OCI-LY1 (cell line): ENCODE data around the gene GIN1.

Source experiments
- H2AFZ ChIP-seq: fragments of 200-600 bp; sonication (generic), shearing (Covaris generic); 2 replicates; pipeline ENCODE4 v1.6.0; 2014; ENCODE audit warnings: antibody characterized with exemption, mild to moderate bottlenecking, low read length
- H3F3A ChIP-seq: fragments of 200-600 bp; sonication (generic), shearing (Covaris generic); 2 replicates; pipeline ENCODE4 v1.6.0; 2014; ENCODE audit warnings: mild to moderate bottlenecking, antibody characterized with exemption, low read length, moderate library complexity; ENCODE audit not compliant: insufficient read depth
- H3K27ac ChIP-seq: fragments of 200-600 bp; sonication (generic); 2 replicates; pipeline ENCODE4 v1.5.1; 2014; ENCODE audit warnings: low read length, mixed run types, mild to moderate bottlenecking, low read depth; ENCODE audit not compliant: poor library complexity, severe bottlenecking
- H3K27me3 ChIP-seq: fragments of 200-600 bp; sonication (generic); 2 replicates; pipeline ENCODE4 v1.6.0; 2014; ENCODE audit warnings: antibody characterized with exemption, mild to moderate bottlenecking, low read length, moderate library complexity; ENCODE audit not compliant: insufficient read depth
- H3K36me3 ChIP-seq: fragments of 200-600 bp; sonication (generic); 2 replicates; pipeline ENCODE4 v1.6.1; 2014; ENCODE audit warnings: mild to moderate bottlenecking, antibody characterized with exemption, low read length, moderate library complexity, mixed read lengths; ENCODE audit not compliant: insufficient read depth
- H3K4me1 ChIP-seq: fragments of 200-600 bp; sonication (generic); 2 replicates; pipeline ENCODE4 v1.5.1; 2014; ENCODE audit warnings: mild to moderate bottlenecking, low read length, moderate library complexity; ENCODE audit not compliant: insufficient read depth, severe bottlenecking
- H3K4me2 ChIP-seq: fragments of 200-600 bp; sonication (generic), shearing (Covaris generic); 2 replicates; pipeline ENCODE4 v1.6.1; 2014; ENCODE audit warnings: low read length
- H3K4me3 ChIP-seq: fragments of 200-600 bp; sonication (generic); 2 replicates; pipeline ENCODE4 v1.5.1; 2014; ENCODE audit warnings: low read length, low read depth, mild to moderate bottlenecking, mixed read lengths; ENCODE audit not compliant: poor library complexity, severe bottlenecking
- H3K79me2 ChIP-seq: fragments of 200-600 bp; shearing (Covaris generic); 2 replicates; pipeline ENCODE4 v1.6.1; 2016; ENCODE audit warnings: mixed run types, low read length, mixed read lengths; ENCODE audit not compliant: insufficient read depth
- H3K9ac ChIP-seq: fragments of 200-600 bp; sonication (generic), shearing (Covaris generic); 2 replicates; pipeline ENCODE4 v1.6.1; 2014; ENCODE audit warnings: mild to moderate bottlenecking, low read length, mixed read lengths
- H3K9me2 ChIP-seq: fragments of 200-600 bp; sonication (generic), shearing (Covaris generic); 2 replicates; pipeline ENCODE4 v1.6.1; 2014; ENCODE audit warnings: low read depth, mild to moderate bottlenecking, low read length, mixed read lengths
- H3K9me3 ChIP-seq: fragments of 200-600 bp; shearing (Covaris generic); 2 replicates; pipeline ENCODE4 v1.6.1; 2014; ENCODE audit warnings: low read length, mixed read lengths
- H4K20me1 ChIP-seq: fragments of 200-600 bp; sonication (generic), shearing (Covaris generic); 2 replicates; pipeline ENCODE4 v1.6.0; 2016; ENCODE audit warnings: mild to moderate bottlenecking, low read length; ENCODE audit not compliant: insufficient read depth
- EZH2 ChIP-seq: fragments of 200-600 bp; sonication (generic), shearing (Covaris generic); IDR thresholded peaks from 2 replicates; pipeline ENCODE4 v1.8.0; 2017; ENCODE audit warnings: borderline replicate concordance, mixed run types, mild to moderate bottlenecking, antibody characterized with exemption, low read length, moderate library complexity, mixed read lengths
- TF ChIP-seq, protein P1 (sequence below): fragments of 200-600 bp; sonication (generic), shearing (Covaris generic); IDR thresholded peaks from 2 replicates; pipeline ENCODE4 v1.5.1; 2017; ENCODE audit warnings: mild to moderate bottlenecking, antibody characterized with exemption, low read length, moderate library complexity, mixed read lengths

The GIN1 gene

DNA sequence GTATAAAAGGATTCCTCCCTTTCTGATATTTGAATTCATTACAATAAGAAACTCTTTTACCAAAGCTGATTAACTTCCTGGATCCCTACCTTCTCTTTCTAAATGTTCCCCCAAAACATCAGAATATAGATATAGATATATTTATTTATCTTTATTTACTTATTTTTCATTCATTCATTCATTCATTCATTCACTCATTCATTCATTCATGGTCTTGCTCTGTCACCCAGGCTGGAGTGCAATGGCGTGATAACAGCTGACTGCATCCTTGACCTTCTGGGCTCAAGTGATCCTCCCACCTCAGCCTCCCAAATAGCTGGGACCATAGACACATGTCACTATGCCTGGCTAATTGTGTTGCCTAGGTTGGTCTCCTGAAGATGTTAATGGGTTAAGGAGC lies 30.7 kb downstream of the GIN1 start:
- no peak overlapping the region for H3K4me3 ChIP-seq
- H3K4me1 ChIP-seq: no peaks in the 10 kb centered on the region
- TF ChIP-seq, protein P1, sequence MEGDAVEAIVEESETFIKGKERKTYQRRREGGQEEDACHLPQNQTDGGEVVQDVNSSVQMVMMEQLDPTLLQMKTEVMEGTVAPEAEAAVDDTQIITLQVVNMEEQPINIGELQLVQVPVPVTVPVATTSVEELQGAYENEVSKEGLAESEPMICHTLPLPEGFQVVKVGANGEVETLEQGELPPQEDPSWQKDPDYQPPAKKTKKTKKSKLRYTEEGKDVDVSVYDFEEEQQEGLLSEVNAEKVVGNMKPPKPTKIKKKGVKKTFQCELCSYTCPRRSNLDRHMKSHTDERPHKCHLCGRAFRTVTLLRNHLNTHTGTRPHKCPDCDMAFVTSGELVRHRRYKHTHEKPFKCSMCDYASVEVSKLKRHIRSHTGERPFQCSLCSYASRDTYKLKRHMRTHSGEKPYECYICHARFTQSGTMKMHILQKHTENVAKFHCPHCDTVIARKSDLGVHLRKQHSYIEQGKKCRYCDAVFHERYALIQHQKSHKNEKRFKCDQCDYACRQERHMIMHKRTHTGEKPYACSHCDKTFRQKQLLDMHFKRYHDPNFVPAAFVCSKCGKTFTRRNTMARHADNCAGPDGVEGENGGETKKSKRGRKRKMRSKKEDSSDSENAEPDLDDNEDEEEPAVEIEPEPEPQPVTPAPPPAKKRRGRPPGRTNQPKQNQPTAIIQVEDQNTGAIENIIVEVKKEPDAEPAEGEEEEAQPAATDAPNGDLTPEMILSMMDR: no peak
- TF ChIP-seq EZH2: no peak
- no peaks in the 10 kb centered on the region for H4K20me1 ChIP-seq
- no peaks in the 10 kb centered on the region for H3K79me2 ChIP-seq
- H3F3A ChIP-seq: no peaks in the 10 kb centered on the region
- H3K4me2 ChIP-seq: no peak overlapping the region
- H3K36me3 ChIP-seq: peaks cover 15% of the 10 kb centered on the region
- H3K27me3 ChIP-seq: no peaks in the 10 kb centered on the region
- H3K9ac ChIP-seq: no peak overlapping the region
- no peaks in the 10 kb centered on the region for H3K9me2 ChIP-seq
- no peaks in the 10 kb centered on the region for H3K9me3 ChIP-seq
- H2AFZ ChIP-seq: no peak overlapping the region
- no peak overlapping the region for H3K27ac ChIP-seq

DNA sequence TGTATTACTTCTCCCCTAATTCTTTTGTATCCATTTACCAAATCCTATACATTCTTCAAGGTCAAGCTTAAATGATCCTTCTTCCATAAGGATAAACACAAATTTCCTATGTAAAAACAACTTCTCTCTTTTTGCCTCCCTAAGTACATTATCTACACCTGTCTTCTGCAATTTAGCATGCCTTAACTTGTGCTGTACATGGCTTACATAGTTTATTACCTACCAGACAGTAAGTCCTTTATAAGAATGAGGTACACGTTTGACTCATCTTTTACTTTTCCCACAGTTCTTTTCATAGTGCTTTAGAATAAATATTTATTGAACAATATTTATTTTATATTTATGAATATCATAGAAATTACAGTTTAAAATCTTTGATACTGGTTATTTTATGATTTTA lies 33.4 kb downstream of the GIN1 start:
- no peak overlapping the region for H3K9ac ChIP-seq
- H3K79me2 ChIP-seq: no peaks in the 10 kb centered on the region
- H2AFZ ChIP-seq: no peak overlapping the region
- H3K36me3 ChIP-seq: peaks cover 15% of the 10 kb centered on the region
- H3K27me3 ChIP-seq: no peaks in the 10 kb centered on the region
- H3K4me1 ChIP-seq: no peaks in the 10 kb centered on the region
- H3K9me2 ChIP-seq: no peaks in the 10 kb centered on the region
- H3F3A ChIP-seq: no peaks in the 10 kb centered on the region
- H3K4me3 ChIP-seq: no peak overlapping the region
- H4K20me1 ChIP-seq: no peaks in the 10 kb centered on the region
- no peak overlapping the region for H3K4me2 ChIP-seq
- H3K27ac ChIP-seq: no peak overlapping the region
- TF ChIP-seq, protein P1: no peak
- TF ChIP-seq EZH2: no peak
- peaks cover 6% of the 10 kb centered on the region; the same call in 1 of the 2 replicates for H3K9me3 ChIP-seq

DNA sequence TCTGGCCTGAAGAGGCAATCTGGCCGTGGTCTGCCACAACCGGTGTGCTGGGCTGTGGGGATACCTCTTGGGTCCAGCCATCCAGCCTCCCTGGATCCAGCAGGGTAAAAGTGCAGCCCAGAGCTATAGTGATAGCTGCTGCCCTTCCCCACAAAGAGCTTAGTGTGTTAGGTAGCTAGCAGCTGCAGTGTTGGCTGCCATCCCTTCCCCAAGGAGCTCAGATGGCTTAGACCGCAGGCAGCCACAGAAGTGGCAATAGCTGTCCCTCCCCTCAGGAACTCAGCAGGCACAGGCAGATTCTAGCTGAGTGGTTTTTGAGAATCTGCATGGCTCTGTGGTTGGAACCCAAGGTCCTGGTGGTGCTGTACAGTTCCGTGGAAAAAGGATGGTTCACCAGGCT lies 40.1 kb downstream of the GIN1 start:
- no peaks in the 10 kb centered on the region for H3K9me2 ChIP-seq
- no peak overlapping the region for H3K4me2 ChIP-seq
- H4K20me1 ChIP-seq: no peaks in the 10 kb centered on the region
- H3K9ac ChIP-seq: no peak overlapping the region
- H3F3A ChIP-seq: no peaks in the 10 kb centered on the region
- TF ChIP-seq, protein P1: no peak
- no peak for TF ChIP-seq EZH2
- H3K9me3 ChIP-seq: peaks cover 15% of the 10 kb centered on the region; the same call in 1 of the 2 replicates
- no peak overlapping the region for H3K27ac ChIP-seq
- H3K36me3 ChIP-seq: no peaks in the 10 kb centered on the region
- H3K79me2 ChIP-seq: no peaks in the 10 kb centered on the region
- H3K4me3 ChIP-seq: no peak overlapping the region
- no peaks in the 10 kb centered on the region for H3K4me1 ChIP-seq
- H2AFZ ChIP-seq: no peak overlapping the region
- no peaks in the 10 kb centered on the region for H3K27me3 ChIP-seq
